Effector memory CD8-positive, alpha-beta T cell (primary cell): ENCODE measurements around the gene HIRA.

Experiments
- ATAC-seq: fragments of 150-1000 bp; cut with Tn5 transposase; replicated peaks from 2 replicates; pipeline ENCODE4 v1.10.0; 2021; ENCODE audit warnings: mild to moderate bottlenecking, moderate library complexity
- DNase-seq, 3 experiments: peaks; one replicate each; pipeline ENCODE4 v3.0.0; 2021
- H3K27ac Mint-ChIP-seq, 2 donors: one replicate each; pipeline ENCODE4 v1.8.0; 2022; ENCODE audit warnings: mild to moderate bottlenecking in 2 of 2, mixed read lengths in 2 of 2, moderate library complexity in 2 of 2
- H3K27me3 Mint-ChIP-seq, 2 donors: one replicate each; pipeline ENCODE4 v1.8.0; 2022; ENCODE audit warnings: mixed read lengths in 2 of 2
- H3K36me3 Mint-ChIP-seq: one replicate; pipeline ENCODE4 v1.8.0; 2022; ENCODE audit warnings: mild to moderate bottlenecking, moderate library complexity, mixed read lengths; ENCODE audit not compliant: insufficient read depth
- H3K4me1 Mint-ChIP-seq, 2 donors: one replicate each; pipeline ENCODE4 v1.8.0; 2022; ENCODE audit warnings: low read depth in 2 of 2, mixed read lengths in 2 of 2
- H3K4me3 Mint-ChIP-seq, 2 donors: one replicate each; pipeline ENCODE4 v1.8.0; 2022; ENCODE audit warnings: mild to moderate bottlenecking in 2 of 2, mixed read lengths in 2 of 2, moderate library complexity in 2 of 2
- H3K9me3 Mint-ChIP-seq, 2 donors: one replicate each; pipeline ENCODE4 v1.8.0; 2022; ENCODE audit warnings: mixed read lengths in 2 of 2

HIRA gene

DNA sequence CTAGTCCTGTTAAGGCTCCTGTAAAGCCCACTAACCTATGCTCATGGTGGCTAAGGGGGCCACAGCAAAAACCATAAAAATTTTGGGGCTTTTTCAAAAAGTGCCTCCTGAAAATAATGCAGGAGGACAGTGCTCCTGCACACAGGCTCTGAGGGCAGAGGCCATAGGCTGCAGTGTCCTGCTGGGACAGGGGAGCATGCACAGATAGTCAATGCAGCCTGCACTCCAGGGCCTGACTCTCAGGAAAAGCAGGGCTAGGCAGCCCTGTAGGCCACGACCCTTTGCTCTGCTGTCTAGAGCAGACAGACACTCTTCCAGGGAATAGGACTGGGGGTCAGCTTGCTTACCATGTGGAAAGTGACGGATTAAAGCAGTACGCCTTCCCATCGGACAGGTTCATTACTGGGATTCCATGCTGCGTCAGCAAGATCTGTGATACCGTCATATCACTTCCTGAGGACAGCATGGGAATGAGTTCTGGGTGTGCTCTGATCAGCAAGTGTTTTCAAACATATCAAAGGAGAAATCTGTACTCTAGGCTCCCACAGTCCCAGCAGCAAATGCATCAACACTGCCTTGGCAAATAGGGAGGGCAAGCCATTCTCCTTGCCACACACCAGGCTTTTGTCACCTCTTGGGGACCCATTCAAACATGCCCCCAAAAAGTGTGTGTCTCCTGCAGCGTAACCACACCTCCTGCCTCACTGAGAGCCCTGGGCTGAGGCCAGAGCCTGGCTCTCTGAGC, 75.9 kb downstream of the HIRA start:
- Mint-ChIP-seq H3K36me3 (peaks cover 59% of the 10 kb centered on the region), H3K27ac (no peak overlapping the region)

DNA sequence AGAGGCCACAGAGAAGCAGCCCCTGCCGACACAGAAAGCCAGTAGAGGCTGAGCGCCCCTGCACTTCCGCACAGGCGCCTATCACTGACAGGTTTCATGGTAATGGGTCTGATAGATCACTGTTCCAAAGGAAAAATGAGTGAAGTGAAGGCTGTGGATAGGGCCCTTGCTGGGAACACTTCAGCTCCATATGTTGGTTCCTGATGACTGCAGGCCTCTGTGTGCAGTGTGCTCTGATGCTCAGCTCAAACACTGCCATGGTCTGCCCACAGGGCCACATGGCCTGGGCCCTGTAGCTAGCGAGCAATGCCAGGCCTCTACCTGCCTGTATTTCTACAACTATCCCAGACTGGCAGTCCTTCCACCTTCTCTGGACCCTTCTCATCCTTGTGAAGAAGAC, 77.3 kb downstream of the HIRA start:
- Mint-ChIP-seq H3K9me3 (no peaks in the 10 kb centered on the region), H3K4me3 (no peak overlapping the region)

More for the DNA sequence above, 75.9 kb downstream of the HIRA start:
- Mint-ChIP-seq H3K4me3 (no peak overlapping the region), H3K4me1 (no peaks in the 10 kb centered on the region), H3K27me3 (no peaks in the 10 kb centered on the region), H3K9me3 (no peaks in the 10 kb centered on the region)
- DNase-seq (no peak), ATAC-seq (no peak)

DNA sequence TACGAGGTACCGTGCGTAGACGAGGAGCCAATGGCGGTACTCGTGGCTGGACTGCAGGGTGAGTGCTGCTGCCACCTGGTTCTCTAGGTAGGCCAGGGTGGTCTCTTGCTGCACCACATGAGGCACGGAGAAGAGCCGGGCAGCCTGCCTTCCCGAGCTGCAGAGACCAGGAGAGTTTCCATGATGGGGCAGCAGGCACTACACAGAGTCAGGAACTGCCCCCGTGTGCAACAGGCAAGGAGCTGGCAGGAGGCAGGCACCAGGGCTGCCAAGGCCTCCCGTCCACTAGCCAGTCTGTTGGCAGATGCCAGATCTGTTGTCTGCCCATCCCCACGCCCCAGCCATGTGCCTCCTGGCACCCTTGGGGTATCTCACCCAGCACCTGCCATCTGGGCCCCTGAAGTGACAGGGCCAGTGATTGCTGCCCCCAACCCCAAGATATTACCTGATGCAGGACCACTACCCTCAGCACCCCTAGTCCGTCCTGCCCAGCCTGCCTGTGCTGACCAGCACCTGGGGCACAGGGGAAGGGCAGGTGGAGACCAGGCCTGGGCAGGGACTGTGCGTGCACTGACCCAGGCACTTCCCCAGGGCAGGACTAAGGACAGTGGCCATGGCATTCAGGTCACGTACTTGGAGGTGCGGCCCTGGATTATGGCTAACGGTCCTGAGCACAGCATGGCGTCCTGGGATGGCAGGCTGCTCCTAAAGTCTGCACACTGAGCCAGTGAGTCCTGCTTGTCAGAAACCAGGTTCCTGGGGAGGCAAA, 78.0 kb downstream of the HIRA start:
- Mint-ChIP-seq H3K36me3 (peaks cover 65% of the 10 kb centered on the region), H3K27me3 (no peaks in the 10 kb centered on the region), H3K9me3 (no peaks in the 10 kb centered on the region), H3K4me1 (no peaks in the 10 kb centered on the region), H3K27ac (no peak overlapping the region), H3K4me3 (no peak overlapping the region)
- no peak for DNase-seq
- no peak for ATAC-seq

More for the DNA sequence above, 77.3 kb downstream of the HIRA start:
- Mint-ChIP-seq H3K27me3 (no peaks in the 10 kb centered on the region), H3K36me3 (peaks cover 62% of the 10 kb centered on the region), H3K4me1 (no peaks in the 10 kb centered on the region), H3K27ac (peak overlapping the region in 1 of 2 donors; percentile 49)
- DNase-seq, result no peak
- ATAC-seq, result no peak

DNA sequence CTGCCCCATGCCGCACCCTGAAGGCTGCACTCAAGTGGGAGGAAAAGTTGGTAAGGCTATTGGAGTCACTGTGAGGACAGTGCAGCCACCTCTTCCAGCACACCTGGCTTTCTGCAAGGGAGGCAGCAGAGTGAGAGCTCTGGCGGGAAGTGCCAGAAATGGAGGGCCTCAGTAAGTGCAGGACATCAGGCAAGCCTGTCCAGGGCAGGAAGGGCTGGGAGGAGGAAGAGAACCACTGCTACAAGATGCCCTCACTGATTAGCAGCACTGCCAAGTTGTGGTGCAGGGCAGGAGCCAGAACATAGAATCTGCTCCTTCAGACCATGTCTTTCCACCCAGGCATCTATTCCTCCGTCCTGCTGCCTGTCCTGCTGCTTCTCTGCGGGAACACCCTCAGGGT, 78.8 kb downstream of the HIRA start:
- no peaks in the 10 kb centered on the region for H3K9me3 Mint-ChIP-seq
- H3K4me1 Mint-ChIP-seq, result no peaks in the 10 kb centered on the region
- no peaks in the 10 kb centered on the region for H3K27me3 Mint-ChIP-seq
- peak overlapping the region in 1 of 2 donors; percentile 21 for H3K27ac Mint-ChIP-seq
- DNase-seq (no peak), ATAC-seq (no peak)
- no peak overlapping the region for H3K4me3 Mint-ChIP-seq
- peaks cover 68% of the 10 kb centered on the region for H3K36me3 Mint-ChIP-seq

DNA sequence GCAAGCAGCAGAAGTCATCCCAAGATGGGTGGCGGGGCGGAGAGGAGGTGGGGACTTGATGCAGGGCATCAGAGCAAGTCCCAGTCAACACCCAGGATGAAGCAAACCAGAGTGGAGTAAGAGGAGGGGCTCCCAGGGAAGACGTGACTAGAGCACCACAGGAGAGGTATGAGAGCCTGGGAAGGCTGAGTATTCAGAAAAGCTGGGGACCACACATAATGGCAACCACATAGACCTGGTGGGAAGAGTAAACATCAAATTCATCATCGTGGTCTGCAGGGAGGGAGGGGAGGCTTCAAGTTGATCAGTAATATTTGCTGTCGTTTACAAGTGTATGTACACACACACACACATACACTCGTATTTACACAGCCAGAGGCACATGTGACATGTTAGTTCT, 79.3 kb downstream of the HIRA start:
- Mint-ChIP-seq H3K4me3 (no peak overlapping the region), H3K27me3 (no peaks in the 10 kb centered on the region), H3K36me3 (peaks cover 63% of the 10 kb centered on the region), H3K9me3 (no peaks in the 10 kb centered on the region), H3K4me1 (no peaks in the 10 kb centered on the region), H3K27ac (peak overlapping the region in 1 of 2 donors; percentile 21)
- DNase-seq, result no peak
- no peak for ATAC-seq

DNA sequence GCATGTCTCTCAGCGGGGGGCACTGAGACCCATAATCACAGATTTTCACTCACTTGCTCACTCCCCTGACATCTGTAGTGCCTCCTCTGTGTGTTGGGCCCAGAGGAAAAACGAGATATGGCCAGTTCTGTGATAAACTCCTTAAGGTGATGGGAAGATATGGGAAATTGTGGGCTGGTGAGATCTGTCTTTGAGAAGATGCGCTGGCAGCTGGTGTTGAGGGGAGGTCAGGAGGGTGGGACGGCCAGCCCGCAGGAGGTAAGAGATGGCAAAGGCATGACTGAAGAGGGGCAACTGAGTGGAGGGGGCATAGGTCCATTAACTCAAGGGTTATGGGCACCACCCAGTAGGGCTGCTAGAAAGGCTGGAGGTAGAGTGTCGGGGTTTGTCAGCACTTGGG, 79.9 kb downstream of the HIRA start:
- Mint-ChIP-seq H3K36me3 (peaks cover 60% of the 10 kb centered on the region), H3K27ac (peak overlapping the region in 1 of 2 donors; percentile 21), H3K4me3 (no peak overlapping the region), H3K9me3 (no peaks in the 10 kb centered on the region), H3K27me3 (no peaks in the 10 kb centered on the region), H3K4me1 (peaks cover 0 to 1% of the 10 kb centered on the region in 2 donors)
- ATAC-seq (no peak), DNase-seq (no peak)

DNA sequence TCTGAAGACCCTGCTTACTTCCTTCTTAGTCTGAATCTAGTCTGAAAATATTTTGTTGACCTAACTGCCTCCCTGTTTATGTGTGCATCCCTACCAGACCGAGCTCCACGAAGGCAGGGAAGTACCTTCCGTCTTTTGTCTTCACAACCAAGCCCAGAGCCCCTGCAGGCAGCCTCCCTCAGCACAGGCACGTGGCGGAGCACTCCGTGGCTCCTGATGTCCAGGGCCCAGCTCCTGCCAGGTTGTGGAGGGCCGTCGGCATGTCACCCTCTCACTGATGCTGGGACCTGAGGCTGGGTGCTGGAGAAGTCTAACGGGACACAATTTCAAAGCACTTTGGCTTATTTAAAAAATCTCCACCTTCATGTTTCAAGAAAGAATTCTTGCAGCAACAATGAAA, 80.6 kb downstream of the HIRA start:
- Mint-ChIP-seq H3K4me1 (peaks cover 0 to 2% of the 10 kb centered on the region in 2 donors), H3K36me3 (peaks cover 54% of the 10 kb centered on the region), H3K4me3 (no peak overlapping the region), H3K27ac (peak overlapping the region in 1 of 2 donors; percentile 80), H3K27me3 (no peaks in the 10 kb centered on the region), H3K9me3 (no peaks in the 10 kb centered on the region)
- no peak for ATAC-seq
- no peak for DNase-seq

DNA sequence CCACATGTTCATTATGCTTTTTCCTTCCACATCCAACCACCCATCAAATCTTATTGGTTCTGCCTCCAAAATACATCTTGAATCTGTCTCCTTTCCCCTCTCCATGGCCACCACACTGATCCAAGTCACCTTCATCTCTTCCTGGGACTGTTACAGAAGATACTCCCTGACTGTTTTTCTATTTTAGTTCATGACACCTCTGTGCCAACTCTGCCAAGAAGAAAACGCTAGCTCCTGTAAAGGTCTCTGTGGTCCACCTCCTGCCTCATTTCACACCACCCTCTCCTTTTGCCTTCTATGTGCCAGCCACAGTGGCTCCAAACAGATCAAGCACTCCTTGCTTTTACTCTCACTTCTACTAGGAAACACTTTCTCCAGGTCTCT, 81.1 kb downstream of the HIRA start:
- Mint-ChIP-seq H3K27ac (peak overlapping the region in 1 of 2 donors; percentile 80), H3K4me1 (peaks cover 0 to 2% of the 10 kb centered on the region in 2 donors), H3K9me3 (no peaks in the 10 kb centered on the region), H3K4me3 (no peak overlapping the region), H3K36me3 (peaks cover 54% of the 10 kb centered on the region), H3K27me3 (no peaks in the 10 kb centered on the region)
- no peak for ATAC-seq
- DNase-seq, result no peak

DNA sequence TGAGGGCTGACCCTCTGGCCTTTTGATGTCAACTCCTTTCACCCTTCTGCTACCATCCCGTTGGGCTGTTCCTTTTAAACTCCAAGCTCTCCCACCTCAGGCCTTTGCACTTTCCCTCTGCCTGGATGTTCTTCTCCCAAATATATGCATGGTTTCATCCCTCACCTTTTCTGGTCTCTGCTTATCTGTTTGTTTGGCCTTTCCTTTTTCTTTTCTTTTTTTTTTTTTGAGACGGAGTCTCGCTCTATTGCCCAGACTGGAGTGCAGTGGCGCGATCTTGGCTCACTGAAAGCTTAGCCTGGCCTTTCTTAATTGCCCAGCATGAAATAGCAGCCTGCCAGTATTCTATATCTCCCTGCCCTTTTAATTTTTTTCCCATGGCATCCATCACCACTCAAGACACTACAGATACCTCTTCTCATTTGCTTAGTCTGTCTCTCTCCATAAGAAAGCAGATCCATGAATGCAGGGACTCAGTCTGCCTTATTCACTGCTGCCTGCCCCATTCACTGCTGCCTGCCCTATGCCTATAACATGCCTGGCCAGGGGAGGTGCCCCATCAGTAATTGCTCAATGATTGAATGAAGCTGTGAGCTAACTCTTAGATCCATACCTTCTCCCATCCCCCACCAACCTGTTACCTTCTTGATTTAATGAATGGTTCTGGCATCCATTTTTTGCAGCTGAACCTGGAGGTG, 81.6 kb downstream of the HIRA start:
- no peaks in the 10 kb centered on the region for H3K27me3 Mint-ChIP-seq
- H3K4me3 Mint-ChIP-seq, result no peak overlapping the region
- ATAC-seq (no peak), DNase-seq (no peak)
- peak overlapping the region in 1 of 2 donors; percentile 80 for H3K27ac Mint-ChIP-seq
- H3K36me3 Mint-ChIP-seq, result peaks cover 51% of the 10 kb centered on the region
- H3K9me3 Mint-ChIP-seq, result no peaks in the 10 kb centered on the region
- H3K4me1 Mint-ChIP-seq, result peaks cover 0 to 2% of the 10 kb centered on the region in 2 donors

DNA sequence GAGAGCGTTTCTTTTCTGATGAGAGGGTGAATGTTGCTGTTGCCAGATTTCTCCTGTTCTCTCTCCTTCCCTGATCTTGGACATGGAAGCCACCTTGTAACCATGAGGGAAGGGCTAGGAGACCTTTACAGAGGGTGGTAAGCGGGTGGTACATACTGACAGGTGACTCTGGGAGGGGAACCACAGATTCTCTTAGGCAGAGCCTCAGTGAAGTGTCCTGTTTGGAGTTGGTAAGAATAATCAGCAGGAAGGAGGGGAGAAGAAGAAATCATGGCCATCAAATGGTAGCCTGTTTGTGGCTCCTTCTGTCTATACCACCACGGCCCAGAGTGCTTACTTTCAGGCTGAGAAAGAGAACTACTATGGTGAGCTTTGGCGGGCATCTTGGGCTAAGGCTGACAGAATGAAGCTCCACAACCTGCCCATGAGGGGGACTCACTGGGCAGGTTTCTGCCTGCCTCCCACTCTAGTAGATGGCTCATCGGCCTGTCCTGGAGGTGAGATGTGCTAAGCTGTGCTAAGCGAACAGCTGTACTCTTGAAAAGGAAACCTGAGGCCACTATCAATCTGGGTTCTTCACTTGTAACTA, 84.8 kb downstream of the HIRA start:
- ATAC-seq (no peak), DNase-seq (no peak)
- Mint-ChIP-seq H3K4me3 (no peak overlapping the region), H3K27me3 (no peaks in the 10 kb centered on the region), H3K4me1 (peaks cover 5 to 6% of the 10 kb centered on the region in 2 donors), H3K27ac (peak overlapping the region in 1 of 2 donors; percentile 8), H3K36me3 (peaks cover 66% of the 10 kb centered on the region), H3K9me3 (no peaks in the 10 kb centered on the region)

DNA sequence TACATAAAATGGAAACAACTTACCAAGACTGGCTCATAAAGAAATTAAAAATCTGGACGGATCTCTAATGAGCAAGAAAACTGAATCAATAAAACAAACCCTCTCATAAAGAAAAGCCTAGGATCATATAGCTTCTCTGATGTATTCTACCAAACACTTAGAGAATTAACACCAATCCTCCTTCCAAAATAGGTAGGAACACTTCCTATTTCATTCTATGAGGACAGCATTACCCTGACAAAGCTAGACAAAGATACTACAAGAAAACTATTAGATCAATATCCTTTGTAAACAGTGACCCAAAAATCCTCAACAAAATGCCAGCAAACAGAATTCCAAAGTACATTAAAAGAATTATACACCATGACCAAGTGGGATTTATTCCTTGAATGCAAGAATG, 87.1 kb downstream of the HIRA start:
- Mint-ChIP-seq H3K36me3 (peaks cover 60% of the 10 kb centered on the region), H3K27me3 (no peaks in the 10 kb centered on the region), H3K9me3 (no peaks in the 10 kb centered on the region), H3K4me3 (no peak overlapping the region), H3K27ac (peak overlapping the region; percentile 35 to 64), H3K4me1 (peaks cover 9 to 14% of the 10 kb centered on the region in 2 donors)
- no peak for ATAC-seq
- no peak for DNase-seq

DNA sequence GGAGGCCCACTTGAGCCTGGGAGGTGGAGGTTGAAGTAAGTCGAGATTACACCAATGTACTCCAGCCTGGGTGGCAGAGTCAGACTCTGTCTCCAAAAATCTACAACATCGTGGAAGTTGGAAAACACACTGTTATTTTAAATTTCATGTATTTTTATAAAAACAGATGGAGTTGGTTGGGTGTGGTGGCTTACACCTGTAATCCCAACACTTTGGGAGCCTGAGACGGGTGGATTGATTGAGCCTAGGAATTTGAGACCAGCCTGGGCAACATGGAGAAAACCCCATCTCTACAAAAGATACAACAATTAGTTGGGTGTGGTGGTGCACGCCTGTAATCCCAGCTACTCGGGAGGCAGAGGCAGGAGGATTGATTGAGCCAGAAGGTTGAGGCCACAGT, 88.1 kb downstream of the HIRA start:
- H3K36me3 Mint-ChIP-seq, result peaks cover 60% of the 10 kb centered on the region
- no peak overlapping the region for H3K4me3 Mint-ChIP-seq
- H3K27me3 Mint-ChIP-seq, result no peaks in the 10 kb centered on the region
- ATAC-seq (no peak), DNase-seq (no peak)
- H3K9me3 Mint-ChIP-seq, result peaks cover 0 to 3% of the 10 kb centered on the region in 2 donors
- peaks cover 9 to 14% of the 10 kb centered on the region in 2 donors for H3K4me1 Mint-ChIP-seq
- peak overlapping the region; percentile 35 to 64 for H3K27ac Mint-ChIP-seq

DNA sequence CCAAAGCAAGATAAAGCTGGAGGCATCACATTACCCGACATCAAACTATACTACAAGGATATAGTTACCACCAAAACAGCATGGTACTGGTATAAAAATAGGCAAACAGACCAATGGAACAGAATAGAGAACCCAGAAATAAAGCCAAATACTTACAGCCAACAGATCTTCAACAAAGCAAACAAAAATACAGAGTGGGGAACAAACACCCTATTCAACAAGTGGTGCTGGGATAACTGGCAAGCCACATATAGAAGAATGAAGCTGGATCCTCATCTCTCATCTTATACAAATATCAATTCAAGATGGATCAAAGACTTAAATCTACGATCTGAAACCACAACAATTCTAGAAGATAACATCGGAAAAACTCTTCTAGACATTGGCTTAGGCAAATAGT, 90.0 kb downstream of the HIRA start:
- H3K27ac Mint-ChIP-seq, result peak overlapping the region in 1 of 2 donors; percentile 11
- H3K4me1 Mint-ChIP-seq, result peaks cover 7 to 14% of the 10 kb centered on the region in 2 donors
- peaks cover 0 to 7% of the 10 kb centered on the region in 2 donors for H3K9me3 Mint-ChIP-seq
- DNase-seq (no peak), ATAC-seq (no peak)
- no peaks in the 10 kb centered on the region for H3K27me3 Mint-ChIP-seq
- H3K4me3 Mint-ChIP-seq, result no peak overlapping the region
- H3K36me3 Mint-ChIP-seq, result peaks cover 73% of the 10 kb centered on the region
